Activated T-cell treated with anti-CD3 and anti-CD28 coated beads, Interleukin-2, amount 50 U/mL, for 72 hours (primary cell): ENCODE results near the gene OASL. TPM values are rescaled to one million over a fixed set of nuclear protein-coding genes. Genes with fewer than 3 reads are reported as not detected.

ENCODE experiments used
- ATAC-seq, 2 donors: fragments of 150-1000 bp; cut with Tn5 transposase; replicated peaks in 1 of 2; 2 replicates each; pipeline ENCODE4 v1.10.0; 2021; ENCODE audit warnings: moderate library complexity in 2 of 2, mild to moderate bottlenecking in 1 of 2
- DNase-seq, 2 donors: peaks; one replicate each; pipeline ENCODE4 v3.0.0; 2021 to 2022; ENCODE audit warnings: mixed read lengths in 1 of 2
- H3K27ac Mint-ChIP-seq: one replicate; pipeline ENCODE4 v1.8.0; 2022; ENCODE audit warnings: mild to moderate bottlenecking, moderate library complexity, mixed read lengths
- H3K27me3 Mint-ChIP-seq: one replicate; pipeline ENCODE4 v1.8.0; 2022; ENCODE audit warnings: low read depth, mixed read lengths
- H3K36me3 Mint-ChIP-seq, 2 donors: one replicate each; pipeline ENCODE4 v1.8.0; 2022; ENCODE audit warnings: mixed read lengths in 2 of 2, mild to moderate bottlenecking in 1 of 2; ENCODE audit not compliant: insufficient read depth in 2 of 2
- H3K4me1 Mint-ChIP-seq: one replicate; pipeline ENCODE4 v1.8.0; 2022; ENCODE audit warnings: low read depth, mixed read lengths
- H3K4me3 Mint-ChIP-seq, 2 donors: one replicate each; pipeline ENCODE4 v1.8.0; 2022; ENCODE audit warnings: mild to moderate bottlenecking in 2 of 2, mixed read lengths in 2 of 2, moderate library complexity in 2 of 2
- H3K9me3 Mint-ChIP-seq, 2 donors: one replicate each; pipeline ENCODE4 v1.8.0; 2022; ENCODE audit warnings: mixed read lengths in 2 of 2
- total RNA-seq, 2 donors: library from RNA; stranded (reverse); gene quantifications; one replicate each; pipeline ENCODE4 v1.2.3, GENCODE V29; 2022

OASL gene
- total RNA-seq, 2 donors from 2014 or later = 13.6 to 45.1 TPM

DNA sequence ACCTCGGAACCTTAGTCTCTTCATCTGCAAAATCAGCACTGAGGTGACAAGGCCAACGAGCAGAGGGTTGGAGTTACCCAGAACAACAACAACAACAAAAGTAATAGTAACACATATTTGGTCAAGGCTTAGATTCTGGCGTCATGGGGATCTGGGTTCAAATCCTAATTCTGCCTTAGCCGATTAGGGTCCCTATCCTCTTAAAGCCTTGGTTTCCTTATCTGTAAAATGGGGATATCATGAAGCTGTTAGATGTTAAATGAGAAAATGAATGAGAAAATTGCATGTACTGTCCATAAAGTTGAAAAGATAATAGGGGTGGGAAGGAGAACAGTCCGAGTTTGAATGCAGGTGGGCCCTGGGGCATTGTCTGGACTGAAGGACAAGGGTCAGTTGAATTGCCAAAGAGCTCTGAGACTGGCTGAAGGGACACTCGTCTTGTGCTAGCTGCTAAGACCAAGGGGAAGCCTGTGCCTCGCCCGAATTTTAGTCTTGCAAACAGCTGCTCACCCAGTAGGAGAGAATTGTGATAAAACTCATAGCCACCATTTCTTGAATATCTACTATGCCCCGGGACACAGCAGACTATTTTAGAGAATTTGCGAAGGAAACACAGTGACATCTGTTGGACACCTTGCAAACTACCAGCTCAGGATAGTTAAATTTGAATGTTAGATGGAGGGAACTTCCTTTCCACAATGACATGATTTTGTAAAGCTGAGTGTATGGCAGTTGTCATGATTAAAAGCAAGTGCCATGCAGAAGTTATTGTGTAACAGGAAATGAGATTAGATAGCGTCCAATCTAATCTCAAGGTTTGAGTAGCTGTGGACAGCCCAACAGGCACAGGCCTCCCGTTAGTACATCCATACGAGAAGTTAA lies 67.5 kb downstream of the OASL start:
- Mint-ChIP-seq H3K9me3 (no peaks in the 10 kb centered on the region), H3K4me3 (no peak overlapping the region), H3K4me1 (peaks cover 9% of the 10 kb centered on the region), H3K27ac (no peak overlapping the region), H3K27me3 (no peaks in the 10 kb centered on the region), H3K36me3 (no peaks in the 10 kb centered on the region)
- peak; percentile 93 to 97 for ATAC-seq
- peak; percentile 21 to 51 for DNase-seq

GRCh38 chr12:120970310-120970709 lies 68.7 kb downstream of the OASL start:
- no peak overlapping the region for H3K4me3 Mint-ChIP-seq
- no peak overlapping the region for H3K27ac Mint-ChIP-seq
- no peaks in the 10 kb centered on the region for H3K27me3 Mint-ChIP-seq
- ATAC-seq (no peak), DNase-seq (no peak)
- H3K36me3 Mint-ChIP-seq = no peaks in the 10 kb centered on the region
- H3K9me3 Mint-ChIP-seq = no peaks in the 10 kb centered on the region
- peaks cover 9% of the 10 kb centered on the region for H3K4me1 Mint-ChIP-seq

Other genes starting within 250 kb of the OASL start
- 10 to 100 TPM; 43.5 to 45.7 TPM for gene SPPL3, start 134.9 kb downstream of the OASL start, total RNA-seq
- not detected for gene HNF1A, start 60.7 kb downstream of the OASL start, total RNA-seq
- gene C12orf43, start 22.8 kb downstream of the OASL start, total RNA-seq = 10 to 100 TPM; 13.7 to 17.8 TPM
- 10 to 100 TPM; 12.6 to 14.8 TPM for gene P2RX7, start 93.6 kb upstream of the OASL start, total RNA-seq
- gene P2RX4, start 170.9 kb upstream of the OASL start, total RNA-seq = 10 to 100 TPM; 29.7 to 35.1 TPM